K562 (cell line): Measurements from ENCODE around the gene LANCL3. TPM values are rescaled to one million over a fixed set of nuclear protein-coding genes. Genes with fewer than 3 reads are reported as not detected.

Experiments used
- ATAC-seq: fragments of 200-7000 bp; cut with Tn5 transposase; 3 replicates; pipeline ENCODE4 v1.9.1; 2020; ENCODE audit warnings: moderate library complexity
- BruUV-seq: library from RNA; stranded (reverse); fragments of 400-500 nt; replicated peaks from 2 replicates; lab custom pipeline; 2021; lab: Mats Ljungman, UMichigan
- CTCF ChIA-PET: fragments of 300-600 bp; formaldehyde crosslinking; extraction: SDS; loops from one replicate; lab custom pipeline; 2021; ENCODE audit warnings: low intra/inter-chr PET ratio; lab: Yijun Ruan, JAX
- POLR2A ChIA-PET: fragments of 300-600, 350-650 bp; sonication (Branson Sonifier 250); formaldehyde crosslinking; extraction: SDS; loops from one replicate; lab custom pipeline; 2021; ENCODE audit warnings: antibody characterized with exemption, inconsistent platforms; lab: Yijun Ruan, JAX
- DNase-seq, 4 experiments: peaks; one replicate each; pipeline versions ENCODE4 v3.0.0 to v3.0.0-alpha.2; 2011 to 2018; ENCODE audit warnings: low spot score in 3 of 4, mixed read lengths in 3 of 4; ENCODE audit errors: extremely low read depth in 1 of 4
- FAIRE-seq: peaks from 2 replicates; lab custom pipeline; 2011; peaks lifted over from hg19 to GRCh38; lab: Jason Lieb, UNC
- H2AFZ ChIP-seq: 2 replicates; pipeline ENCODE4 v1.6.0; 2011; ENCODE audit warnings: low read depth, low read length, control low read depth, inconsistent platforms
- H3K27ac ChIP-seq: fragments of 200-600 bp; 3 replicates; pipeline ENCODE4 v1.8.0; 2011; ENCODE audit warnings: low read depth, mild to moderate bottlenecking, control low read depth, inconsistent platforms, low read length, moderate library complexity, mixed read lengths; ENCODE audit errors: extremely low read depth
- H3K27me3 ChIP-seq, 2 experiments: fragments of 300-600 bp in 1 of 2; 2 replicates in 1 of 2; 3 replicates in 1 of 2; pipeline versions ENCODE4 v1.6.0 to v1.8.0; 2011; ENCODE audit warnings: inconsistent platforms in 2 of 2, low read length in 2 of 2, mild to moderate bottlenecking in 1 of 2, mixed read lengths in 1 of 2, moderate library complexity in 1 of 2; ENCODE audit not compliant: control insufficient read depth in 2 of 2, insufficient read depth in 2 of 2
- H3K36me3 ChIP-seq: fragments of 300-600 bp; 3 replicates; pipeline ENCODE4 v1.8.0; 2011; ENCODE audit warnings: mild to moderate bottlenecking, low read length, inconsistent platforms; ENCODE audit not compliant: control insufficient read depth, insufficient read depth
- H3K4me1 ChIP-seq, 2 experiments: fragments of 200-600 bp in 1 of 2; replicated peaks in 1 of 2; 2 replicates in 1 of 2; 3 replicates in 1 of 2; pipeline versions ENCODE4 v1.5.1 to v1.8.0; 2011; ENCODE audit warnings: inconsistent platforms in 2 of 2, low read length in 2 of 2, mild to moderate bottlenecking in 1 of 2, mixed read lengths in 1 of 2, moderate library complexity in 1 of 2; ENCODE audit not compliant: control insufficient read depth in 2 of 2, insufficient read depth in 2 of 2
- H3K4me2 ChIP-seq: 2 replicates; pipeline ENCODE4 v1.6.1; 2011; ENCODE audit warnings: low read length, control low read depth, inconsistent platforms, mixed read lengths; ENCODE audit not compliant: insufficient read depth
- H3K4me3 ChIP-seq: fragments of 200-600 bp; sonication (generic), shearing (Covaris generic); 2 replicates; pipeline ENCODE4 v1.5.1; 2016; ENCODE audit warnings: control low read depth, inconsistent platforms
- H3K79me2 ChIP-seq: fragments of 200-600 bp; 3 replicates; pipeline ENCODE4 v1.8.0; 2011; ENCODE audit warnings: low read length, inconsistent platforms; ENCODE audit not compliant: control insufficient read depth, insufficient read depth
- H3K9ac ChIP-seq, 2 experiments: 2 replicates each; pipeline versions ENCODE4 v1.6.0 to v1.6.1; 2011; ENCODE audit warnings: low read depth in 2 of 2, low read length in 2 of 2, control low read depth in 1 of 2, inconsistent platforms in 1 of 2, mild to moderate bottlenecking in 1 of 2, mixed read lengths in 1 of 2; ENCODE audit not compliant: insufficient read depth in 1 of 2
- H3K9me1 ChIP-seq: one replicate; pipeline ENCODE4 v1.6.0; 2011; ENCODE audit warnings: inconsistent platforms, mild to moderate bottlenecking, low read length, moderate library complexity; ENCODE audit not compliant: control insufficient read depth, insufficient read depth
- H3K9me3 ChIP-seq: replicated peaks from 2 replicates; pipeline ENCODE4 v1.5.1; 2011; ENCODE audit warnings: low read depth, low read length, inconsistent platforms; ENCODE audit not compliant: control insufficient read depth, insufficient read depth
- H4K20me1 ChIP-seq: replicated peaks from 2 replicates; pipeline ENCODE4 v1.6.1; 2011; ENCODE audit warnings: low read length, inconsistent platforms, mixed read lengths; ENCODE audit not compliant: control insufficient read depth, insufficient read depth
- ATF3 ChIP-seq, 2 experiments: fragments of 450-650 bp in 1 of 2; sonication (generic) in 1 of 2; formaldehyde crosslinking in 1 of 2; IDR thresholded peaks in 1 of 2; conservative IDR thresholded peaks in 1 of 2; 2 replicates each; pipeline versions ENCODE4 v1.6.1 to v1.8.1; 2016 to 2023; ENCODE audit warnings: mild to moderate bottlenecking in 2 of 2, moderate library complexity in 2 of 2, inconsistent platforms in 1 of 2, missing genetic modification reagents in 1 of 2
- BDP1 ChIP-seq: IDR thresholded peaks from 3 replicates; pipeline ENCODE4 v1.6.1; 2011; ENCODE audit not compliant: insufficient read length, insufficient read depth
- BRD9 ChIP-seq: fragments of 450-650 bp; IDR thresholded peaks from 2 replicates; pipeline ENCODE4 v1.6.1; 2018; ENCODE audit warnings: low read depth; ENCODE audit not compliant: partially characterized antibody
- CEBPB ChIP-seq: fragments of 450-650 bp; IDR thresholded peaks from 2 replicates; pipeline ENCODE4 v1.6.1; 2016; ENCODE audit warnings: missing genetic modification characterization, missing compliant biosample characterization
- CEBPZ ChIP-seq: fragments of 150-350 bp; IDR thresholded peaks from 2 replicates; pipeline ENCODE4 v1.6.1; 2014; ENCODE audit warnings: low read depth, mild to moderate bottlenecking, low read length, borderline replicate concordance
- DEAF1 ChIP-seq: fragments of 450-650 bp; formaldehyde crosslinking; IDR thresholded peaks from 2 replicates; pipeline ENCODE4 v1.4.0; 2020; ENCODE audit warnings: mild to moderate bottlenecking, moderate library complexity
- HDGF ChIP-seq: fragments of 450-650 bp; IDR thresholded peaks from 2 replicates; pipeline ENCODE4 v1.6.1; 2016
- MAX ChIP-seq: sonication (generic); formaldehyde crosslinking; IDR thresholded peaks from 2 replicates; pipeline ENCODE4 v1.9.0; 2022; ENCODE audit warnings: mild to moderate bottlenecking, missing genetic modification reagents
- MTA2 ChIP-seq: fragments of 450-650 bp; IDR thresholded peaks from 2 replicates; pipeline ENCODE4 v1.6.1; 2016; ENCODE audit warnings: low read depth
- NONO ChIP-seq, 2 experiments: fragments of 200-400 bp in 1 of 2; fragments of 450-650 bp in 1 of 2; formaldehyde crosslinking in 1 of 2; IDR thresholded peaks; 2 replicates each; pipeline ENCODE4 v1.6.1; 2017; ENCODE audit warnings: low read depth in 2 of 2, mild to moderate bottlenecking in 2 of 2, moderate library complexity in 2 of 2, low read length in 1 of 2
- TEAD4 ChIP-seq, 2 experiments: sonication (generic) in 1 of 2; formaldehyde crosslinking in 1 of 2; IDR thresholded peaks; 2 replicates each; pipeline versions ENCODE4 v1.6.1 to v1.8.0; 2012 to 2022; ENCODE audit warnings: borderline replicate concordance in 1 of 2, inconsistent platforms in 1 of 2, low read length in 1 of 2, mild to moderate bottlenecking in 1 of 2, missing genetic modification reagents in 1 of 2
- WGBS: fragments of 100-300 bp; shearing (Covaris generic); methylation state at CpG from one replicate; pipeline ENCODE4 v1.1.6; 2016; ENCODE audit warnings: low coverage, mixed read lengths; ENCODE audit not compliant: insufficient coverage; ENCODE audit errors: missing lambda C conversion rate; 5-methylcytosine and 5-hydroxymethylcytosine counted together
- in situ Hi-C: fragments of 300-500 bp; cut with MboI; formaldehyde crosslinking; loops from 4 replicates; pipeline ENCODE4 v1.15.0; 2018; ENCODE audit warnings: inconsistent platforms, mixed read lengths
- intact Hi-C: fragments of 100-400 bp; cut with micrococcal nuclease; formaldehyde crosslinking; loops from 2 replicates; pipeline ENCODE4 v1.14.2; 2022
- polyA plus RNA-seq, 8 experiments: library from polyadenylated mRNA; depleted of rRNA in 4 of 8; stranded (reverse) in 5 of 8; unstranded in 3 of 8; fragments of >200 nt; fragmentation: Nextera tagmentation in 2 of 8; fragmentation: Illumina TruSeq in 1 of 8; extraction: Ambion mirVana in 2 of 8; extraction: Trizol in 1 of 8; gene quantifications; 2 replicates each; pipeline versions ENCODE4 v1.2.1 to v1.2.3, GENCODE V29; 2011 to 2014; ENCODE audit warnings: inconsistent platforms in 1 of 8, missing spikeins in 1 of 8
- total RNA-seq, 7 experiments: library from RNA; depleted of rRNA in 6 of 7; stranded (reverse); fragments of >200 nt in 6 of 7; fragmentation: Illumina TruSeq in 2 of 7; extraction: Trizol in 2 of 7; gene quantifications; 2 replicates each; pipeline versions ENCODE4 v1.2.1 to v1.2.3, GENCODE V29; 2011 to 2021; ENCODE audit warnings: low replicate concordance in 1 of 7

LANCL3 gene
- total and polyA plus RNA-seq, 9 of the 15 experiments (the other 6 are each of a cell fraction or from before 2014, with no cell fraction given) = 0.41 to 1.5 (median 0.58) TPM

DNA sequence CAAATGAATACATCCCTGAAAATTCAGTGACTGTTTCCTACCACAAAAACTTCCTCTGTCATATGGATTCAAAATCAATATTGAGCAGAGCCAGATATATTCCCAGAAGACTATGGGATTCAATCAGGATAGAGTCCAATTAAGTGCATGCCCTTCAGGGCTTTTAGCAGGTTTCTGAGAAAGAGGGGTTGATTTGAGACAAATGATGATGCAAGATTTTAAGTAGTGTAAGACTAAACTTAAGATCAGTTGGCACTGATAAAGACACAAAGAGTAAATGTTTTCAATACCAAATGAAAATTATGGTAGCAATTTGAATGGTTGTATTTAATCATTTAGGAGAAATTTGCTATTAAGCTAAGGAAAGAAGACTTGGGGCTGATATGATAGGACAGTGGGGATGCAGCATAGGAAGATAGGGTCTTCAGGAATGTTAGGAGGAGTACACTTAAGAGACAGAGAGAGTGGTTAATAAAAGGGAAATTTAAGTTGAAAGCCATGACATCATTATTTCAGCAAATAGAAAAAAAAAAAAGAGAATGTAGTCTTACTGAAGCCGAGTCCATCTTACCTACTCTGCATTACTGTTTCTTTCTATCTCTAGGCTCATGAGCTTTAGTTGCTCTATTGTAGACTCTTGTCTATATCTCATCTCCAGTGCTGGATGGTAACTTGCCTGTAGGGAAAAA, 82.1 kb downstream of the LANCL3 start:
- Histone ChIP-seq H3K9ac (peak overlapping the region in 1 of 2 experiments; percentile 67; a peak in 2 of 4 replicates), H3K27ac (peak overlapping the region; percentile 92), H3K9me3 (no peaks in the 10 kb centered on the region), H3K27me3 (no peaks in the 10 kb centered on the region), H3K4me1 (peaks cover 3 to 28% of the 10 kb centered on the region in 2 experiments; a peak in 3 of 5 replicates), H4K20me1 (no peaks in the 10 kb centered on the region), H3K79me2 (no peaks in the 10 kb centered on the region), H3K9me1 (no peaks in the 10 kb centered on the region), H3K4me2 (peak overlapping the region; percentile 74), H3K36me3 (no peaks in the 10 kb centered on the region; the same call in 2 of the 3 replicates), H2AFZ (0 out of 2 replicates have a peak overlapping the region, but pooled peaks have one; percentile 17), H3K4me3 (no peak overlapping the region)
- in situ Hi-C loops (no loop called here), intact Hi-C loops (loop anchor here (2.0 to 5.0 kb wide), 2 partner anchors 27 to 81 kb away; partner anchors contain the start of gene LANCL3)
- ChIA-PET POLR2A (interaction anchor here (0.5 to 1.2 kb wide), 2 partner anchors 12 to 266 kb away, joined by 3 read pairs; no protein-coding TSS in a partner anchor), CTCF (no interaction called here)
- ATAC-seq (peak; percentile 57), DNase-seq (no peak), FAIRE-seq (no peak)
- WGBS = no CpG with 5 or more reads among the region's 1 CpG
- BruUV-seq = no TSS peak
- no peak for TF ChIP-seq CEBPZ
- TF ChIP-seq BRD9 = no peak
- no peak for TF ChIP-seq BDP1
- no peak for TF ChIP-seq HDGF
- TF ChIP-seq TEAD4 (IDR thresholded peaks at IDR 0.05; ENCODE audit: low read length) = 0 out of 2 replicates have a peak, but pooled peaks have one; percentile 3
- TF ChIP-seq TEAD4 (CRISPR knock-in tag; IDR thresholded peaks at IDR 0.05; ENCODE audit: borderline replicate concordance) = no peak
- no peak for TF ChIP-seq MTA2
- no peak for TF ChIP-seq MAX
- no peak for TF ChIP-seq DEAF1 (CRISPR knock-in tag)
- no peak for TF ChIP-seq NONO (IDR thresholded peaks at IDR 0.05; ENCODE audit: low read depth in 2 of 2, low read length in 1 of 2)
- peak; percentile 33; the same call in 1 of the 2 replicates for TF ChIP-seq CEBPB
- peak; percentile 89 for TF ChIP-seq ATF3 (IDR thresholded peaks at IDR 0.05)
- no peak for TF ChIP-seq ATF3 (CRISPR knock-in tag; conservative IDR thresholded peaks at IDR 0.05)
